Measurements from ENCODE around the gene TMEM59. TPM values are rescaled to one million over a fixed set of nuclear protein-coding genes. Genes with fewer than 3 reads are reported as not detected.
A peak's percentile ranks its signal among the peaks of the same experiment; 100 is the strongest.

The TMEM59 gene
- total and polyA plus RNA-seq, 2 donors, result 185 to 233 TPM

DNA sequence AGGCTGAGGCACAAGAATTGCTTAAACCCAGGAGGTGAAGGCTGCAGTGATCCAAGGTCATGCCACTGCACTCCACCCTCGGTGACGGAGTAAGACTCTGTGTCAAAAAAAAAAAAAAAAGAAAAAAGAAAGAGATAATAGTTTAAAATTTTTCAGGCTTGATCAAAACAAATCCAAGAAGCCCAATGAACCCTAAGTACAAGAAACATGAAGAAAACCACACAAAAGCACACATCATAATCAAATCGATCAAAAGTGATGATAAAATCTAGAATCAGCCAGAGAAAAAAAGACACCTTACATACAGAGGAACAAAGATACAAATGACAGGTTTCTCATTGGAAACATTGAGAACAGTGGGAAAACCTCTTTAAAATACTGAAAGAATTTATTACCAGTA lies 66.5 kb downstream of the TMEM59 start:
- Histone ChIP-seq H3K36me3 (ENCODE audit: control insufficient read depth in 2 of 2, insufficient read depth in 2 of 2, low read length in 1 of 2) (no peaks in the 10 kb centered on the region), H3K27ac (ENCODE audit: low read depth in 1 of 2, low read length in 1 of 2) (no peak overlapping the region), H3K27me3 (ENCODE audit: control insufficient read depth in 2 of 2, insufficient read depth in 1 of 2, low read length in 1 of 2) (peaks cover 0 to 2% of the 10 kb centered on the region in 2 donors), H3K9me3 (ENCODE audit: control insufficient read depth in 2 of 2, insufficient read depth in 1 of 2, low read length in 1 of 2) (peaks cover 0 to 1% of the 10 kb centered on the region in 2 donors), H3K4me3 (ENCODE audit: low read length in 2 of 2) (no peak overlapping the region), H3K4me1 (ENCODE audit: control insufficient read depth in 2 of 2, insufficient read depth in 2 of 2, low read length in 2 of 2) (peaks cover 0 to 4% of the 10 kb centered on the region in 2 donors)
- peak in 1 of 9 donors; percentile 21 for DNase-seq (ENCODE audit: low read depth in 6 of 9, low spot score in 9 of 9)
- 27% methylated on average over 3 of the region's 3 CpGs for WGBS

DNA sequence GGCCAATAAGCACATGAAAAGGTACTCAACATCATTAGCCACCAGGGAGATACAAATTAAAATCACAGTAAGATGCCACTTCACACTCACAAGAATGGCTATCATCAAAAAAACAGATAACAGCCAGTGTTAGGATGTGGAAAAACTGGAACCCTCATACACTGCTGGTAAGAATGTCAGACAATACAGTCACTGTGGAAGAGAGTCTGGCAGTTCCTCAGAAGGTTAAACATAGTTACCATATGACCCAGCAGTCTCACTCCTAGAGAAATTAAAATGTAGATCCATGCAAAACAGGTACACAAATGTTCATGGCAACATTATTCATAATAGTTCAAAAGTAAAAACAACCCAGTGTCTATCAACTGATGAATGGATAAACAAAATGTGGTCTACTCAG lies 68.3 kb downstream of the TMEM59 start:
- Histone ChIP-seq H3K4me1 (ENCODE audit: control insufficient read depth in 2 of 2, insufficient read depth in 2 of 2, low read length in 2 of 2) (peaks cover 0 to 4% of the 10 kb centered on the region in 2 donors), H3K9me3 (ENCODE audit: control insufficient read depth in 2 of 2, insufficient read depth in 1 of 2, low read length in 1 of 2) (peaks cover 0 to 4% of the 10 kb centered on the region in 2 donors), H3K4me3 (ENCODE audit: low read length in 2 of 2) (no peak overlapping the region), H3K27me3 (ENCODE audit: control insufficient read depth in 2 of 2, insufficient read depth in 1 of 2, low read length in 1 of 2) (peaks cover 0 to 2% of the 10 kb centered on the region in 2 donors), H3K36me3 (ENCODE audit: control insufficient read depth in 2 of 2, insufficient read depth in 2 of 2, low read length in 1 of 2) (no peaks in the 10 kb centered on the region), H3K27ac (ENCODE audit: low read depth in 1 of 2, low read length in 1 of 2) (no peak overlapping the region)
- DNase-seq (ENCODE audit: low read depth in 6 of 9, low spot score in 9 of 9), result no peak

DNA sequence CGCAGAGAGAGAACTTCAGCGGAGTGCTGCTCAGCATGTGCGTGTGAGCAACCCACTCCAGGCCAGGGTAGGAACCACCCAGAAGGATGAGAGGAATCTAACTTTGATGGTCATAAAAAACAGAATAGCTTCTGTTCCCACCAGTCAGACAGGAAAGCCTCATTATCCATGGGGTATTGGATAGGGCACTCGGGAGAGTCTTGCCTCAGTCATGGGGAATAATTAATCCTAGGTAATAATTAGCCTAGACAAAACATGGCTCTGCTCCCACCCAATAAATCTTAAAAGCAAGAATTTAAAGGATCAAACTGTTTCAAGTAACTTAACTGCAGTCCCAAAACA lies 70.3 kb downstream of the TMEM59 start:
- Histone ChIP-seq H3K9me3 (ENCODE audit: control insufficient read depth in 2 of 2, insufficient read depth in 1 of 2, low read length in 1 of 2) (peaks cover 0 to 4% of the 10 kb centered on the region in 2 donors), H3K36me3 (ENCODE audit: control insufficient read depth in 2 of 2, insufficient read depth in 2 of 2, low read length in 1 of 2) (no peaks in the 10 kb centered on the region), H3K27ac (ENCODE audit: low read depth in 1 of 2, low read length in 1 of 2) (no peak overlapping the region), H3K4me1 (ENCODE audit: control insufficient read depth in 2 of 2, insufficient read depth in 2 of 2, low read length in 2 of 2) (peaks cover 0 to 4% of the 10 kb centered on the region in 2 donors), H3K4me3 (ENCODE audit: low read length in 2 of 2) (no peak overlapping the region), H3K27me3 (ENCODE audit: control insufficient read depth in 2 of 2, insufficient read depth in 1 of 2, low read length in 1 of 2) (peaks cover 0 to 2% of the 10 kb centered on the region in 2 donors)
- DNase-seq (ENCODE audit: low read depth in 6 of 9, low spot score in 9 of 9), result no peak
- 95% methylated on average over 4 of the region's 4 CpGs for WGBS

DNA sequence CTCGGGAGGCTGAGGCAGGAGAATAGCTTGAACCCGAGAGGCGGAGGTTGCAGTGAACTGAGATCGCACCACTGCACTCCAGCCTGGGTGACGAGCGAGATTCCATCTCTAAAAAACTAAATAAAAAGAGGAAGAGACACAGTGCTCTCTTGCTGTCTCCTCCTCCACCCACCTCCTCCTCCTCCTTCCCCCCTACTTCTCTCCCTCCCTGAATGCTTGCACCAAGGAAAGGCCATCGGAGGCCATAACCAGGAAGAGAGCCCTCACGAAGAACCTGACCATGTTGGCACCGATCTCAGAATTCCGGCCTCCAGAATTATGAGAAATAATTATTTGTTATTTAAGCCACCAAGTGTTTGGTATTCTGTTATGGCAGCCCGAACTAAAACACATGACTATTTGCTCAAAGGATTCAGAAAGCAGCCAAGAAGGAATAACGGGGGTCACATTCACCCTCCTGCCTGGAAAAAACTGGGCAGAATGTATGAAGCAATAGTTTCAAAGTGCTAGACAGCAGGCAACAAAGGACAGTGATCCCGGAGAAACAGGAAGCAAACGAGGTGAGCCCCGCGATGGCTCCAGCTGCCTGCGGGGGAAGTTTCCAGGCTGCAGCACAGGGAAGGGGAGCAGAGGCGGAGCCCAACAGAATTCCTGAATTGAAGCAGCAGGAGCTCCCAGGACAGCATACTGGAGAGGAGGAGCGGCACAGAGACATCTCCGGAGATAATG lies 70.8 kb downstream of the TMEM59 start:
- WGBS, result 62% methylated on average over 20 of the region's 20 CpGs
- H3K27me3 ChIP-seq (ENCODE audit: control insufficient read depth in 2 of 2, insufficient read depth in 1 of 2, low read length in 1 of 2), result peaks cover 0 to 2% of the 10 kb centered on the region in 2 donors
- H3K4me3 ChIP-seq (ENCODE audit: low read length in 2 of 2), result no peak overlapping the region
- H3K4me1 ChIP-seq (ENCODE audit: control insufficient read depth in 2 of 2, insufficient read depth in 2 of 2, low read length in 2 of 2), result peaks cover 0 to 4% of the 10 kb centered on the region in 2 donors
- no peak for DNase-seq (ENCODE audit: low read depth in 6 of 9, low spot score in 9 of 9)
- H3K36me3 ChIP-seq (ENCODE audit: control insufficient read depth in 2 of 2, insufficient read depth in 2 of 2, low read length in 1 of 2), result no peaks in the 10 kb centered on the region
- peaks cover 0 to 4% of the 10 kb centered on the region in 2 donors for H3K9me3 ChIP-seq (ENCODE audit: control insufficient read depth in 2 of 2, insufficient read depth in 1 of 2, low read length in 1 of 2)
- H3K27ac ChIP-seq (ENCODE audit: low read depth in 1 of 2, low read length in 1 of 2), result no peak overlapping the region

DNA sequence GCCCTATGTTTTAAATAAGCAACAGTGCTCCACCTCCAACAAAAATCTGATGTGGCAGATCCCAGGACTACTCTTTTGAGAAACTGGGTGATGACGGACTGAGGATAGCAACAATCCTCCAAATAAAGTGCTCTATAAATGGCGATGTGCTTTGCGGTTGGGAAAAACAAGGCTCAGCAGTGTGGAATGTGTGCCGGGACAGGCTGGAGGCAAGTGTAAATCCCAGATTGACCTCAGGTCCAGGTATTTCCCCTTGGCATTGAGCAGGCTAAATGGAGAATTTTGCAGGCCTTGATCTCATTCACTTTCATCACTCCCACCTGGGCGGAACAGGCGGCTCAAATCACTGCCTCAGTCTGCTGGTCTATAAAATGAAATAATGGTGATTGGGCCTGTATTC lies 71.8 kb downstream of the TMEM59 start:
- Histone ChIP-seq H3K4me3 (ENCODE audit: low read length in 2 of 2) (no peak overlapping the region), H3K4me1 (ENCODE audit: control insufficient read depth in 2 of 2, insufficient read depth in 2 of 2, low read length in 2 of 2) (peaks cover 0 to 4% of the 10 kb centered on the region in 2 donors), H3K27me3 (ENCODE audit: control insufficient read depth in 2 of 2, insufficient read depth in 1 of 2, low read length in 1 of 2) (peaks cover 0 to 2% of the 10 kb centered on the region in 2 donors), H3K36me3 (ENCODE audit: control insufficient read depth in 2 of 2, insufficient read depth in 2 of 2, low read length in 1 of 2) (no peaks in the 10 kb centered on the region), H3K9me3 (ENCODE audit: control insufficient read depth in 2 of 2, insufficient read depth in 1 of 2, low read length in 1 of 2) (peaks cover 0 to 4% of the 10 kb centered on the region in 2 donors), H3K27ac (ENCODE audit: low read depth in 1 of 2, low read length in 1 of 2) (no peak overlapping the region)
- WGBS, result 99% methylated on average over 6 of the region's 6 CpGs
- no peak for DNase-seq (ENCODE audit: low read depth in 6 of 9, low spot score in 9 of 9)

DNA sequence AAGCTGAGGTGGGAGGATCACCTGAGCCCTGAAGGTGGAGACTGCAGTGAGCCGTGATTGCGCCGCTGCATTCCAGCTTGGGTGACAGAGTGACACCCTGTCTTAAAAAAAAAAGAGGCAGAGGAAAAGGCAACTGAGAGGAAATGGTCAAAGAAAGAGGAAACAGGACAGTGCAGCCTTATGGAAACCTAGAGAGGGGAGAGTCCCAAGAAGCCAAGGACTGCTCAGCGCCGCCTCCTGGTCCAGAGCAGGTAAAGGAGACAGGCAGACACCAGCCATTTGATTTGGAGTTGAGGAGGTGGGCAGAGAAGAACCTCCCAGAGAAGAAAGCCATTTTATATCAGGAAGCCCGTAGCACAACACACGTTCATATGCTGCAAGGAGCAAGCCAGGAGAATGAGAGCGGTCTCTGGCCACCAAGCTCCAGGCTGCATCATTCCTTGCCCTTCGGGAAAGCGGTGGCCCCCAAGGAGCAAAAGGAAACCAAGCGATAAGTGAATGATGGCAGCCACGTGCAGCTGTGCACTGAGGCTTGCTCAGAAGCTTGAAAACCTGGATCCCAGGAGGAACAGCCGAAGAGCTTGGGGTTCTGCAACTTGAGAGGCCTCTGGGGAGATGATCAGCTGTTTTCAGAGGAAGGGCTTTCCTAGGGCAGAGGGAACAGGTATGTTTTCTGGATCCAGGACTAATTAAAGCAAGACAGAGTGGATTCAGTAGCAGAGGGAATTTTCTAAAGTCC lies 73.1 kb downstream of the TMEM59 start:
- DNase-seq (ENCODE audit: low read depth in 6 of 9, low spot score in 9 of 9), result no peak
- WGBS, result 95% methylated on average over 13 of the region's 13 CpGs
- Histone ChIP-seq H3K4me3 (ENCODE audit: low read length in 2 of 2) (no peak overlapping the region), H3K4me1 (ENCODE audit: control insufficient read depth in 2 of 2, insufficient read depth in 2 of 2, low read length in 2 of 2) (peaks cover 0 to 4% of the 10 kb centered on the region in 2 donors), H3K9me3 (ENCODE audit: control insufficient read depth in 2 of 2, insufficient read depth in 1 of 2, low read length in 1 of 2) (peaks cover 0 to 4% of the 10 kb centered on the region in 2 donors), H3K36me3 (ENCODE audit: control insufficient read depth in 2 of 2, insufficient read depth in 2 of 2, low read length in 1 of 2) (no peaks in the 10 kb centered on the region), H3K27me3 (ENCODE audit: control insufficient read depth in 2 of 2, insufficient read depth in 1 of 2, low read length in 1 of 2) (peaks cover 0 to 2% of the 10 kb centered on the region in 2 donors), H3K27ac (ENCODE audit: low read depth in 1 of 2, low read length in 1 of 2) (no peak overlapping the region)

Other genes starting within 250 kb of the TMEM59 start
- 22.1 TPM for gene NDC1, start 214.9 kb downstream of the TMEM59 start, total RNA-seq
- gene NDC1, start 214.9 kb downstream of the TMEM59 start, polyA plus RNA-seq, result 9.4 TPM
- gene YIPF1, start 163.4 kb downstream of the TMEM59 start, total RNA-seq, result 26.4 TPM
- gene YIPF1, start 163.4 kb downstream of the TMEM59 start, polyA plus RNA-seq, result 29.6 TPM
- 0.05 TPM for gene DIO1, start 159.0 kb downstream of the TMEM59 start, total RNA-seq
- gene DIO1, start 159.0 kb downstream of the TMEM59 start, polyA plus RNA-seq, result 0.18 TPM
- 52.3 TPM for gene IFT25, start 107.5 kb downstream of the TMEM59 start, total RNA-seq
- 39.9 TPM for gene IFT25, start 107.5 kb downstream of the TMEM59 start, polyA plus RNA-seq
- gene LRRC42, start 106.9 kb downstream of the TMEM59 start, total RNA-seq, result 18.7 TPM
- gene LRRC42, start 106.9 kb downstream of the TMEM59 start, polyA plus RNA-seq, result 17.5 TPM
- gene LDLRAD1, start 35.0 kb downstream of the TMEM59 start, total RNA-seq, result not detected
- gene LDLRAD1, start 35.0 kb downstream of the TMEM59 start, polyA plus RNA-seq, result 0.18 TPM
- 5.2 TPM for gene TCEANC2, start 404 bp upstream of the TMEM59 start, total RNA-seq
- 4.0 TPM for gene TCEANC2, start 404 bp upstream of the TMEM59 start, polyA plus RNA-seq
- gene CDCP2, start 99.8 kb upstream of the TMEM59 start, total RNA-seq, result not detected
- gene CDCP2, start 99.8 kb upstream of the TMEM59 start, polyA plus RNA-seq, result not detected
- 2.6 TPM for gene CYB5RL, start 146.8 kb upstream of the TMEM59 start, total RNA-seq
- 1.9 TPM for gene CYB5RL, start 146.8 kb upstream of the TMEM59 start, polyA plus RNA-seq
- 62.0 TPM for gene MRPL37, start 147.0 kb upstream of the TMEM59 start, total RNA-seq
- 29.5 TPM for gene MRPL37, start 147.0 kb upstream of the TMEM59 start, polyA plus RNA-seq